GM20431 (cell line): ENCODE results near the gene TBC1D19.
"Not testable (repeated sequence)": the region's sequence is repeated elsewhere in the genome, so short reads cannot be mapped to it uniquely, and the experiment has no call there.

Experiments
- in situ Hi-C: fragments of 300-500 bp; cut with MseI, MboI; formaldehyde crosslinking; loops from one replicate; pipeline ENCODE4 v1.15.0; 2020; ENCODE audit warnings: low sequenced_read_pairs; ENCODE audit not compliant: unreplicated experiment

The TBC1D19 gene, protein sequence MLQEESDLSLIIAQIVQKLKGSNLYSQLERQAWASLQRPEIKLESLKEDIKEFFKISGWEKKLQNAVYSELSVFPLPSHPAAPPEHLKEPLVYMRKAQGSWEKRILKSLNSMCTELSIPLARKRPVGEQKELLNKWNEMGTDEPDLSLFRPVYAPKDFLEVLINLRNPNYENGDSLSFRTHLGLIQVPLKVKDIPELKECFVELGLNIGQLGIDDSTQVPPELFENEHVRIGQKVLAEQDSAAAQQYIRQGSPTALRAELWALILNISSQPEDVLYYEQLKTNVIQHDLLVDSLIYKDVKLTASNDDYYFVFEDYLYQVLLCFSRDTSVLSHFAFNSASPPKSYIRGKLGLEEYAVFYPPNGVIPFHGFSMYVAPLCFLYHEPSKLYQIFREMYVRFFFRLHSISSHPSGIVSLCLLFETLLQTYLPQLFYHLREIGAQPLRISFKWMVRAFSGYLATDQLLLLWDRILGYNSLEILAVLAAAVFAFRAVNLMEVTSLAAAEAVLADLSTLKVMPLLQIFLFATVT

GRCh38 chr4:26583865-26584652, at the start of gene TBC1D19:
TSS of gene TBC1D19 (plus strand) at chr4:26584084. CDS start at chr4:26584194, 110 bp downstream.
- in situ Hi-C loops = no loop called here

GRCh38 chr4:26542991-26543390, 40.9 kb upstream of the TBC1D19 start:
- in situ Hi-C loops = no loop called here

DNA sequence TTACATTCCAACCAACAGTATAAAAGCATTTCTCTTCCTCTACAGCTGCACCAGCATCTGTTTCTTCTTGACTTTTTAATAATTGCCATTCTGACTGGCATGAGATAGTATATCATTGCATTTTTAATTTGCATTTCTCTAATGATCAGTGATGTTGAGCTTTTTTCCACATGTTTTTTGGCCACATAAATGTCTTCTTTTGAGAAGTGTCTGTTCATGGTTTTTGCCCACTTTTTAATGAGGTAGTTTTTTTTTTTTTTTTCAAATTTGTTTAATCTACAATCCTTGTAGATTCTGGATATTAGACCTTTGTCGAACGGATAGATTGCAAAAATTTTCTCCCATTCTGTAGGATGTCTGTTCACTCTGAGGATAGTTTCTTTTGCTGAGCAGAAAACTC, 39.5 kb upstream of the TBC1D19 start:
- in situ Hi-C loops = no loop called here

DNA sequence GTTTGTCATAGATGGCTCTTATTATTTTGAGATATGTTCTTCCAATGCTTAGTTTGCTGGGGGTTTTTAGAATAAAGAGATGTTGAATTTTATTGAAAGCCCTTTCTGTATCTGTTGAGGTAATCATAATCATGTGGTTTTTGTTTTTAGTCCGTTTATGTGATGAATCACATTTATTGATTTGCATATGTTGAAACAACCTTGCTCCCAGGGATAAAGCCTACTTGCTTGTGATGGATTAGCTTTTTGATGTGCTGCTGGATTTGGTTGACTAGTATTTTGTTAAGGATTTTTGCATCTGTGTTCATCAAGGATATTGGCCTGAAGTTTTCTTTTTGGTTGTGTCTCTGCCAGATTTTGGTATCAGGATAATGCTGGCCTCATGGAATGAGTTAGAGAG, 35.5 kb upstream of the TBC1D19 start:
- in situ Hi-C loops = not testable (repeated sequence)

GRCh38 chr4:26557164-26557563, 26.7 kb upstream of the TBC1D19 start:
- in situ Hi-C loops = no loop called here

DNA sequence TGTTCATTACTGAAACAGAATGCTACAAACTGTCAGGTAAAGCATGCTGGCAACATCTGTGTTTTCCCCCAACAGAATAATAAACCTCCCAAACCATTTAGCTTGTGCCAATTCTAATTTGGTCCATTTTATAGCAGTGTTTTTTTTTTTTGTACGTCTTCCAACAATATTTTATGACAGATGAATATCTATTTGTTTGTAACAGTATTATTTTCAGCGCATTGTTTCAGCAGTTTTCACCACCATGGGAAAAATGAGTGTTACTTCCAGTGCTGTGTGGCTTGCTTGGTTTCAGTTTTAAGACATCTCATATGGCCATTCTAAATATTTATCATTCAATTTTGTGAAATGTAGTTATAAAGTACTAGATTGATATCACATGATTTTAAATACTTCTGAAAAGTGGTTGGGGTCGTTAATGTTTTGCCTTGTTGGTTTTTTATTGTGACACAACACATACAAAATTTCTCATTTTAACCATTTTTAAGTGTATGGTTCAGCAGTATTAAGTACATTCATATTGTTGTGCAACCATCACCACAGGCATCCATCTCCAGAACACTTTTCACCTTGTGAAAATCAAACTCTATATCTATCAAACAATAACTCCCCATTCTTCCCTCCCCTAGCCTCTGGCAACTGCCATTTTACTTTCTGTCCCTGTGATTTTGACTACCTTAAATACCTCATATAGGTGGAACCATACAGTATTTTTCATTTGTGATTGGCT, 25.6 kb upstream of the TBC1D19 start:
- in situ Hi-C loops = no loop called here

DNA sequence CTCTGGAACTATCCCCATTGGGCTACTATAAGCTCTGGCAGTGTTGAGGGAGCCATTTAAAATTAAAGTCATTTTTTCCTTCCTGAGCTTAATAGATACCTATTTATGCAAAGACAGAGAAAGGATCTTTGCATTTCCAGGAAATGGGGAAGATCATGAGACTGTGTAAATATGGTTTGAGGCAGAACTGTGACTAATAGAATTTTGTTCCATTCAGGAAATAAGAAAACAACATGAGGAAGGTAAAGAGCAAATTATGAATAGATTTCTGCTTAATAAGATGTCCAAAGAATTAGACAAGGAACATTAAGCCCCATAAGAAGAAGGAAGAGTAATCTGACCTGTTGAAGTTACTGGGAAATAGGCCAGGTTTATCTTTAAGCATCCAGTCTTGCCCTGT, 17.8 kb upstream of the TBC1D19 start:
- in situ Hi-C loops = no loop called here

GRCh38 chr4:26568446-26568994, 15.4 kb upstream of the TBC1D19 start:
- in situ Hi-C loops = no loop called here

DNA sequence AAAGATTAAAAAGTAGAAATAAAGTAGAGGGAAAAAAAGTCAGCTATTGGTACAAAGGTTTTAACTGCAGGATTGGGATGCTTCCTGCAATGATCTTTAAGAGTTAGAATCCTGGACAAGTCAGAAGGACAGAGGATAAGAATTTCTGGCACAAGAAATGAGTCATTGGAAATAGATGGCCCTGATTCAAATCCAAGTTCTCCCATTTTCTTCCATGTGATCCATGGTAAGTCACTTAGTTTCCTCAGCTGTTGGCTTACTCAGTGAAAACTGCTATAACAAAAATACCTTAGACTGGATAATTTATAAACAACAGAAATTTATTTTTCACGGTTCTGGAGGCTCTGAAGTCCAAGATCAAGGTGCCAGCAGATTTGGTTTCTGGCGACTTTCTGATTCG, 13.3 kb upstream of the TBC1D19 start:
- in situ Hi-C loops = no loop called here

- in situ Hi-C loops = no loop called here
Observed at GRCh38 chr4:26573389-26573794, 10.5 kb upstream of the TBC1D19 start.

- in situ Hi-C loops = no loop called here
Observed at GRCh38 chr4:26574563-26574962, 9.3 kb upstream of the TBC1D19 start.

- in situ Hi-C loops = no loop called here
Observed at GRCh38 chr4:26576231-26576739, 7.6 kb upstream of the TBC1D19 start.

DNA sequence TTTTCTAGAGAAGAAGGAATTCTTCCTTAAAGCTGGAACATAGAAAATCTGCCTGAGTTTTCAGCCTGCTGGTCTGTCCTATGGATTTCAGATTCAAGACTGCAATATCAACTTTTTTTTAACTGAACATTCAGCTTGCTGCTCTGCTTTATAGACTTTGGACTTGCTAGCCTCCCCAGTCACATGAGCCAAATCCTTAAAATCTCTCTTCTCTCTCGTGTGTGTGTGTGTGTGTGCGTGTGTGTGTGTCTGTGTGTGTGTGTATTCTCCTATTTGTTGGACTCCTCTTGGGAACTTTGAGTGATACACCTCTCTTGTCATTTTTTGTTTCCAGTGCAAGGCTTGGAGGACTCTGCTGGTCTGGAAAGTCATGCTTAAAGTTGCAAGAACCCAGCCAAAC, 6.8 kb upstream of the TBC1D19 start:
- in situ Hi-C loops = no loop called here

DNA sequence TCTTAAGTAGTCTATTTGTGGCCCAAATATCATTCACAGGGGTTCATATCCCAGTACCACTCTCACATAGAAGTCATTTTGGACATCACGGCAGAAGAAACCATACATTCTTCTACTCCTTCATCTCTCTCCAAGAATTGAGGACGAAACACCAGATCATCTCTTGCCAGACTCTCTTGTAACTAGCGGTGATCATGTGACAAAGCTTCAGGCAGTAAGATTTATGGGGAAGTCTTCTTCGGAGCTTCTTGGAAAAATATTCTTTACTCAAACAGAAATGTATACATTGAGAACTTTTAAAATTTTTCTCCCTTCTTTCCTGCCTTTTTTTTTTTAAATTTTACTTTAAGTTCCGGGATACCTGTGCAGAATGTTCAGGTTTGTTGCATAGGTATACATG, 4.7 kb upstream of the TBC1D19 start:
- in situ Hi-C loops = no loop called here

DNA sequence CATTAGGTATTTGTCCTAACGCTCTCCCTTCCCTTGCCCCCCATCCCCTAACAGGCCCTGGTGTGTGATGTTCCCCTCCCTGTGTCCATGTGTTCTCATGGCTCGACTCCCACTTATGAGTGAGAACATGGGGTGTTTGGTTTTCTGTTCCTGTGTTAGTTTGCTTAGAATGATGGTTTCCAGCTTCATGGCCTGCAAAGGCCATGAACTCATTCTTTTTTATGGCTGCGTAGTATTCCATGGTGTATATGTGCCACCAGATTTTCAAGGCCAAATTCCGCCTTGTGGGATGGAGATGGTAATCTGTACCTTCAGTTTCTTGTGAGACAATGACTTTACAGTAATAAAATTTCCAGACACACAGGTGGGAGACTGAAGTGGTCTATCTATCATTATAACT, 2.5 kb upstream of the TBC1D19 start:
- in situ Hi-C loops = not testable (repeated sequence)

GRCh38 chr4:26583538-26583864, 383 bp upstream of the TBC1D19 start:
- in situ Hi-C loops = no loop called here

GRCh38 chr4:26584725-26585124, 841 bp downstream of the TBC1D19 start:
- in situ Hi-C loops = no loop called here

DNA sequence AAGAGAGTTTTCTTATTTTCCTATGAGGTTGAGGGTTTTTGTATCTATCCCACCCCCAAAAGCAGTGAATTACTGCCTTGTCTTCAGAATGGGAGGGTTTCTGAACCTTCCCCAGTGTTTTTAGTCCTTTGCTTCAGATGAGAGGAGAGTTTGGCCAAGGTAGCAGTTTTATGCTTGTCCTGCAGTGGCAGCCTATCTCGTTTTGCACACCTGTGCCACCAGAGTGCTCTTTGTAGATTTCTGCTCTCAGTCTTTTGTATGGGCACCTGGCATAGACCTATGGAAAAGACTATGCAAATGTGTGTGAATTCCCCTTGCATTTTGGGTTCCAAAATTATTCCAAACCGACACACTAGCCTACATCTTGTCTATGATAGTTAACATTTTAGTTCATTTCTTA, 5.8 kb downstream of the TBC1D19 start:
- in situ Hi-C loops = no loop called here

DNA sequence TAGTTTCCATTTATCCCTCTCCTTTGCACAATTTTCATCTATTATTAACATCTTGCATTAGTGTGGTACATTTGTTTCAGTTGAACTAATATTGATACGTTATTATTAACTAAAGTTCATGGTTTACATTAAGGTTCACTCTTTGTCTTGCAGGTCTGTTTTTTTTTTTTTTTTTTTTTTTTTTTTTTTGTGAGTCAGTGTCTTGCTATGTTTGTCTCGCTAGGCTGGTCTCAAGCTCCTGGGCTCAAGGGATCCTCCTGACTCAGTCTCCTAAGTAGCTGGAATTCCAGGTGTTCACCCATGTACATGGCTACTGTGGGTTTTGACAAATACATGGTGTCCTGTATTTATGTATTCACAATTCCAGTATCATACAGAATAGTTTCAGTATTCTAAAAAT, 6.8 kb downstream of the TBC1D19 start:
- in situ Hi-C loops = no loop called here

GRCh38 chr4:26593557-26593956, 9.7 kb downstream of the TBC1D19 start:
- in situ Hi-C loops = not testable (repeated sequence)
